HG03558 (cell line): ENCODE data around the gene BBS9.
"Not testable (repeated sequence)": the region's sequence is repeated elsewhere in the genome, so short reads cannot be mapped to it uniquely, and the experiment has no call there.

Source experiments
- ATAC-seq: cut with Tn5 transposase; IDR thresholded peaks from one replicate; pipeline ENCODE4 v1.9.1; 2021; ENCODE audit warnings: moderate number of reproducible peaks; ENCODE audit not compliant: unreplicated experiment; ENCODE audit errors: extremely low read depth

The BBS9 gene

GRCh38 chr7:33527613-33528012 is 398.2 kb downstream of the BBS9 start:
- ATAC-seq = not testable (repeated sequence)

- no peak for ATAC-seq
Observed at GRCh38 chr7:33529070-33529469, 399.7 kb downstream of the BBS9 start.

- ATAC-seq = no peak
Observed at GRCh38 chr7:33530664-33531063, 401.3 kb downstream of the BBS9 start.

GRCh38 chr7:33531888-33532287 is 402.5 kb downstream of the BBS9 start:
- ATAC-seq = no peak

GRCh38 chr7:33534833-33535232 is 405.5 kb downstream of the BBS9 start:
- ATAC-seq = no peak

DNA sequence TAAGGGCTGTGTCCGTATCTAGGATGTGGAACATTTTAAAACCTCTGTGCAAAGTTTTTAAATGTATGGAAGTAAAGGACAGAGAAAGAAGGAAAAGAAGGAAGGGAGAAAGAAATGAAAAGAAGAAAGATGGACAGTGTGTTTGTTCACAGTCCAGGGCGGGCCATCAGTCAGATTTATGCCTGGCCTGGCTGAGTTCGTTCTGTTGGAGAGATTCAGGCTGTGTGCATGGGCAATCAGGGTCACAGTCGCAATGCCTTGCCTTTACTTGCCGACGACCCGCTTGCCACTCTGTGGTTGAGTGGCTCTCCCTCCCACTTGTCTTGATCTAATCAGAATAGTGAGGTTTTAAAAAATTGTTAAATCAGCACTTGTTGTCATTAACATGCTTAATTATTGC is 406.6 kb downstream of the BBS9 start:
- ATAC-seq = no peak

DNA sequence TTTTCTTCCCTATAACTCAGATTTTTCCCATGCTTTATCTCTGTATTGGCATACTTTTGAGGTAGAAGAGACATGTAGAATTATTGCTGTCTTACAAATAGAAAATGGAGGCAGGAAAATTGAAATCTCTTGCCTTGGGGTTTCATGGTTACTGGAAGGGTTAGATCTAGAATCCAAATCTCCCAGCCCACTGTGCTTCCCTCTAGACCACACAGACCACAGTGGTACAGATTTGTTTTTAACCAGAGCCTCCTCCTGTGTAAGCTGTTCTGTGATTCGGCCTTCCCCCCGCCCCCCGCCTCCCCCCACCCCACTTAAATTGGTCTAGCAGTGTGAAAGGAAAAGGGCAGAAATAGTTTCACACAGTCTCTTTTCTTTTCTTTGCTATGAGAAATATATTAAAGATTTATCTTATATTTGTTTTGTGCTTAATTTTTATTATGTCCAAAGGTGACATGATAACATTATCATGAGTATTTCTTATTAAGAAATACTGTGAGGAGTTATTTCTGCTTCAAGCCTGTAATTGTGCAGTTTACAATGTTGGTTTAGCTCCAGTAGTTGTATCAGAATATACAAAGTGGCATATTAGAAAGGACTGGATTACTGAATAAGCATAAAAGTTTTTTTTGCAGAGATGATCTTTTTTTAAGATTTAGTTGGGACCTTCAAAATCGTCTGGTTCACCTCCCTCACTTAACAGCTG is 407.2 kb downstream of the BBS9 start:
- ATAC-seq = no peak

DNA sequence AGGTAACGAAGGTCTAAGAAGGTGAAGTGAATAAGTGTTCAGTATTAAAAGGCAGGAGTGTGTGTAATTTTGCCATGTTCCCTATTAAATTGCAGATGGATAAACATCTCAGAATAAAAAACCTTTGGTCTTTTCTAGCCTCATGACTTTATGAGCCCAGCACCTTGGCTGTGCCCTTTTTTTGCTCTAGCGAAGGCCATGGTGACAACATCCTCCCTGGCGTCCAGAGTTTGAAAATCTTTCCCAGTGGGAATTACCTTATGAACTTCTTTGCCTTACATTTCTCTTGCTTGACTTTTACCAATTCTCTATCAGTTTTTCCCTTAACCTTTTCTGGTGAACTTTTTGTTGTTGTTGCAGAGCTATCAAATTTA is 407.7 kb downstream of the BBS9 start:
- ATAC-seq = no peak

- ATAC-seq = no peak
Observed at GRCh38 chr7:33539198-33539597, 409.8 kb downstream of the BBS9 start.

- ATAC-seq = no peak
Observed at GRCh38 chr7:33539659-33540400, 410.5 kb downstream of the BBS9 start.

DNA sequence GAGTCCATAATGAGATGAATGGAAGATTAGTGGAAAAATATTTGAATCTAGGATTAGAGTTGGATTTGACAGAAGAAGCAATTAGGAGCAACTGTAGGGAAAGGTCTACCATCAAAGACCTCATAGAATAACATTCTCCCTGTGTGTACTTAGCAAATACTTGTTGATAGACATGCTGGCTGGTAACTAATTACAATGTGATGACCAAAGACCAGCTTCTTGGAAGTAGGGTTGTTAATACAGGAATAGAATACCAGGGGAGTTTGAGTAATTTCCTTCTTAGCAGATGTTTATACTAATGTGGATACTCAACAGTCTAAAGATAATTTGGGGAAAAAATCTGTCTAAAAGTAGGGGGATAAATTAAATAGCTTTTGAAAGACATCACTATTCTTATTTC is 418.5 kb downstream of the BBS9 start:
- ATAC-seq = no peak

GRCh38 chr7:33550363-33550762 is 421.0 kb downstream of the BBS9 start:
- ATAC-seq = no peak

GRCh38 chr7:33550979-33551378 is 421.6 kb downstream of the BBS9 start:
- no peak for ATAC-seq

DNA sequence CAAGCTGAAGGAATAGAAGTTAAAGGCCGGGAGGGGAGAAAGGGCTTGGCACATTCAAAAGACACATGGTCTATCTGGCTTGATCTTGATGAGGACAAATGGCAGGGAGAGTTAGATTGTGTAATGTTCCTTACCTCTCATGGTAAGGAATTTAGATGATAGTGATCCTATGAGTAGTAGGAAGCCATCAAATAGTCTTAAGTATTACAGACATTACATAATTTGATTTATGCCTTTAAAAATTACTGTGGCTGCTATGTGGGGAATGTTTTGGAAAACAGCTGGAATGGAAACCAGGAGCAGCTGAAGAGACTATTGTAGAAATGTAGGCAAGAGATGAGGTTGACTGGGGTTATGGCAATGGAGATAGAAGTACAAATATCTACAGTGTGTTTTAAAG is 424.7 kb downstream of the BBS9 start:
- no peak for ATAC-seq

GRCh38 chr7:33554576-33554975 is 425.2 kb downstream of the BBS9 start:
- ATAC-seq = no peak

- ATAC-seq = no peak
Observed at GRCh38 chr7:33556472-33556871, 427.1 kb downstream of the BBS9 start.

GRCh38 chr7:33558549-33559323 is 429.4 kb downstream of the BBS9 start:
- no peak for ATAC-seq

DNA sequence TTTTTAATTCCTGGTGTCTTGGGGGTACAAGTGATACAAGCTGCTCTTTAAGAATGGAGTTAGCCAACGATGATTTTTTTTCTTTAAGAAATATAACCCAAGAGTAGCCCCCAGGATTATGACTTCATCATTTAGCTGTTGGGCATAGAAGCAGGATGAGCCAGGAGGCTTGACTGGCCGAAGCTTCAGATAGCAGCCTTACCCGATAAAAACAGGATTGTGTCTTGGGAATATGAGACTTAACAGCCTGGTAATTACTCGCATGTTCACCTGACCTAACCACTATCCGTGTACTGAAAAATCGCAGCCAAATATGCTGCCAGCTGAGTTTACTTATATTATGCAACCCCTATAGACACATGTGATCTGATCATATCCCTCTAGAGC is 430.0 kb downstream of the BBS9 start:
- no peak for ATAC-seq

DNA sequence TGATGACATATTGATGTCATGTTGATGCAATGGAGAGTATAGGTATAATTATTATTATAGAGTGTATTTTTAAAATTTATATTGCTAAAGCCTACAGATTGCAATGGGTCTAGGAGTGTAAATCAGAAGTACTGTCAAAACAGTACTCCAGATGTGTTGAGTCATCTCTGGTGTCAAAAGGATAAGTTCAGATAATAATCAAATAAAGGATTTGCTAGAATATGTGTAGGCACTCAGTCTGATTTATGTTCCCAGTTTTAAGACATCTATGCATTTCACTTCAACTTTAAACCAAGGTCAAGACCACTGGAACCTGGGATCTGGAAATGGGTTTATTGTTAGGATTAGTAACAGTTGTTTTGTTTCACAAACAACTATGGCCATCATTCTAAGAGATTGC is 433.6 kb downstream of the BBS9 start:
- ATAC-seq = no peak

DNA sequence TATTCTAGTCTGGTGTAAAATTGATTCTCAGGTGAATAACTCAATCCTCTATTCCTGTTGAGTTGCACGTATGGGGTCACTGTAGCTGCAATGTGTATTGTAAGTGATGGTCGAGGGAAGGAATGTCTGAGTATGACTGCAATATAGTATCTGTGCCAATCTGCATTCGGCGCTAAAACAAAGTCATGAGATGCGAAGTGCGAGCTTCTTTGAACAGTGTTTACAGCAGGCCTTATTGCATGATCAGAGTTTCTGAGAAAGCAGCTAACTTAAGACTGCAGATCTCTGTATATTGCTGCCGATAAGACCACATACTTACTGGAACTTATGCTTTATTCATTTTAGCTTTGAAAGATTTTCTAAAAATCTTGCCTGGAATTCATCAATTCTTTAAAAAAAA is 434.3 kb downstream of the BBS9 start:
- ATAC-seq = no peak

DNA sequence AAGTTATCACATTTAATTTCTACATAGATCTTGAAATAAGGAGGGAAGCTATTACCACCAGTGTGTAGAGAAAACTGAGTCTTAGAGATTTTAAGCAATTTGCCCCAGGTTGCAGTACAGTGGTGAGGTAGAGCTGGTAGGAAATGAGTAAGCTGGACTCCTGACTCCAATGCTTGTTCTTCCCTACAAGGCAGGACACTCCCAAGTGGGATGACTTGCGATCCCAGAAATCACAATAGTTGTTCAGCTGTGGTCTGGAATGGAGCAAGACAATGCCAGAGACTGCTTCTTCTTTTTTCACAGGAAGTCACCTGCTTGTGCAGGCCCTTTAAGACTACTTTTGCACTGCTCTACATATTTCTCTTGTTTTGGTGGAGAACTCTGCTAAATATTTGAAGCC is 448.8 kb downstream of the BBS9 start:
- ATAC-seq = no peak
